Progenitor cell of endocrine pancreas (in vitro differentiated cells): ENCODE measurements around the gene TMEM164. TPM values are rescaled to one million over a fixed set of nuclear protein-coding genes. Genes with fewer than 3 reads are reported as not detected.

Source experiments
- DNase-seq: peaks from one replicate; pipeline ENCODE4 v3.0.0; 2021; ENCODE audit warnings: low spot score; ENCODE audit not compliant: unreplicated experiment
- H3K27ac Mint-ChIP-seq: 2 replicates; pipeline ENCODE4 v1.8.0; 2021; ENCODE audit warnings: mild to moderate bottlenecking, moderate library complexity, mixed read lengths
- H3K27me3 Mint-ChIP-seq: 2 replicates; pipeline ENCODE4 v1.8.0; 2021; ENCODE audit warnings: mixed read lengths
- H3K36me3 Mint-ChIP-seq: 2 replicates; pipeline ENCODE4 v1.8.0; 2022; ENCODE audit warnings: mixed read lengths; ENCODE audit not compliant: insufficient read depth
- H3K4me1 Mint-ChIP-seq: 2 replicates; pipeline ENCODE4 v1.8.0; 2021; ENCODE audit warnings: low read depth, mixed read lengths
- H3K4me3 Mint-ChIP-seq: 2 replicates; pipeline ENCODE4 v1.8.0; 2021; ENCODE audit warnings: low read depth, mild to moderate bottlenecking, moderate library complexity, mixed read lengths
- H3K9me3 Mint-ChIP-seq: 2 replicates; pipeline ENCODE4 v1.8.0; 2021; ENCODE audit warnings: low read depth, mixed read lengths
- CTCF ChIP-seq: fragments of 200-600 bp; sonication (generic); IDR thresholded peaks from one replicate; pipeline ENCODE4 v1.5.0; 2021; ENCODE audit warnings: antibody characterized with exemption, mild to moderate bottlenecking; ENCODE audit not compliant: unreplicated experiment
- total RNA-seq: library from RNA; stranded (reverse); gene quantifications from 2 replicates; pipeline ENCODE4 v1.2.1, GENCODE V29; 2021

TMEM164 gene
- total RNA-seq, 1 donor from 2014 or later: 109 TPM

DNA sequence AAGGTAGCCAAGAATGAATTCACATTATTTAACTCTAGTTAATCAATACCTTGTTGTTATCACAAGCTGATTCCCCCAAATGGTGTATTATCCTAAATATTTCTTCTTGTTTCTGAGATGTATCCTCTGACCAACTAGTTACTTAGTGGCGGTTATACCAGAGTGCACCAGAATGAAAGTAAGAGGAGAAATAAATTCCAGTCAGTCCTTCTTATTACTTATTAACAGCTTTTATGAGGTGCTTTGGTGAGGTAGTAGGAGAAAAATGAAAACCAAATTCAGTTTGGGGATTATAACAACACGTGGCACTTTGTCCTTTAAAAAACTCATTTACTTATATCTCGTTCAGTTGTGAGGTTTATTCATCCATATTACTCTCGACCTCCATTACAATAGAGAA lies 213.1 kb downstream of the TMEM164 start:
- DNase-seq: no peak
- Mint-ChIP-seq H3K9me3 (no peaks in the 10 kb centered on the region), H3K27me3 (no peaks in the 10 kb centered on the region), H3K4me3 (no peak overlapping the region), H3K4me1 (peaks cover 21% of the 10 kb centered on the region), H3K36me3 (peaks cover 5% of the 10 kb centered on the region), H3K27ac (peak overlapping the region; percentile 65)
- no peak for TF ChIP-seq CTCF

- H3K27ac Mint-ChIP-seq: no peak overlapping the region
- no peak overlapping the region for H3K4me3 Mint-ChIP-seq
- H3K4me1 Mint-ChIP-seq: peaks cover 16% of the 10 kb centered on the region
- DNase-seq: no peak
- TF ChIP-seq CTCF: no peak
- peaks cover 5% of the 10 kb centered on the region for H3K36me3 Mint-ChIP-seq
- H3K27me3 Mint-ChIP-seq: no peaks in the 10 kb centered on the region
- no peaks in the 10 kb centered on the region for H3K9me3 Mint-ChIP-seq
Observed at GRCh38 chrX:110218591-110218990, 215.7 kb downstream of the TMEM164 start.

GRCh38 chrX:110219920-110220319 lies 217.0 kb downstream of the TMEM164 start:
- Mint-ChIP-seq H3K4me1 (peaks cover 16% of the 10 kb centered on the region), H3K36me3 (peaks cover 1% of the 10 kb centered on the region), H3K4me3 (no peak overlapping the region), H3K9me3 (no peaks in the 10 kb centered on the region), H3K27me3 (no peaks in the 10 kb centered on the region), H3K27ac (no peak overlapping the region)
- no peak for TF ChIP-seq CTCF
- no peak for DNase-seq

GRCh38 chrX:110222497-110223257 lies 219.8 kb downstream of the TMEM164 start:
- TF ChIP-seq CTCF: no peak
- no peaks in the 10 kb centered on the region for H3K9me3 Mint-ChIP-seq
- H3K4me1 Mint-ChIP-seq: no peaks in the 10 kb centered on the region

GRCh38 chrX:110224926-110225617 lies 222.2 kb downstream of the TMEM164 start:
- Mint-ChIP-seq H3K36me3 (no peaks in the 10 kb centered on the region), H3K4me1 (no peaks in the 10 kb centered on the region), H3K9me3 (no peaks in the 10 kb centered on the region), H3K4me3 (no peak overlapping the region), H3K27me3 (no peaks in the 10 kb centered on the region), H3K27ac (no peak overlapping the region)
- no peak for DNase-seq
- no peak for TF ChIP-seq CTCF

More at GRCh38 chrX:110222497-110223257, 219.8 kb downstream of the TMEM164 start:
- peaks cover 1% of the 10 kb centered on the region for H3K36me3 Mint-ChIP-seq
- H3K4me3 Mint-ChIP-seq: no peak overlapping the region
- no peaks in the 10 kb centered on the region for H3K27me3 Mint-ChIP-seq
- DNase-seq: no peak
- H3K27ac Mint-ChIP-seq: no peak overlapping the region
